Mononuclear cell (primary cell): ENCODE measurements around the gene SFTPD. TPM values are rescaled to one million over a fixed set of nuclear protein-coding genes. Genes with fewer than 3 reads are reported as not detected.

Experiments used
- H3K27me3 ChIP-seq: 2 replicates; pipeline ENCODE4 v1.6.0; 2011; ENCODE audit warnings: low read length, control low read depth; ENCODE audit not compliant: insufficient read depth
- H3K4me1 ChIP-seq: 2 replicates; pipeline ENCODE4 v1.5.1; 2011; ENCODE audit warnings: mild to moderate bottlenecking, low read length, control low read depth; ENCODE audit not compliant: insufficient read depth
- H3K4me3 ChIP-seq: 2 replicates; pipeline ENCODE4 v1.5.1; 2011; ENCODE audit warnings: mild to moderate bottlenecking, low read length, moderate library complexity
- H3K9me3 ChIP-seq: 2 replicates; pipeline ENCODE4 v1.5.1; 2011; ENCODE audit warnings: low read depth, mild to moderate bottlenecking, control low read depth, low read length
- total RNA-seq: library from RNA; depleted of rRNA; stranded (reverse); fragments of >200 nt; gene quantifications from one replicate; pipeline ENCODE4 v1.2.3, GENCODE V29; 2012

Gene SFTPD
- total RNA-seq, 1 donor: not detected

- Histone ChIP-seq H3K27me3 (peaks cover 44% of the 10 kb centered on the region), H3K4me3 (no peak overlapping the region), H3K4me1 (peaks cover 7% of the 10 kb centered on the region), H3K9me3 (no peaks in the 10 kb centered on the region)
Observed at GRCh38 chr10:79979310-79979975, 30.5 kb upstream of the SFTPD start.

DNA sequence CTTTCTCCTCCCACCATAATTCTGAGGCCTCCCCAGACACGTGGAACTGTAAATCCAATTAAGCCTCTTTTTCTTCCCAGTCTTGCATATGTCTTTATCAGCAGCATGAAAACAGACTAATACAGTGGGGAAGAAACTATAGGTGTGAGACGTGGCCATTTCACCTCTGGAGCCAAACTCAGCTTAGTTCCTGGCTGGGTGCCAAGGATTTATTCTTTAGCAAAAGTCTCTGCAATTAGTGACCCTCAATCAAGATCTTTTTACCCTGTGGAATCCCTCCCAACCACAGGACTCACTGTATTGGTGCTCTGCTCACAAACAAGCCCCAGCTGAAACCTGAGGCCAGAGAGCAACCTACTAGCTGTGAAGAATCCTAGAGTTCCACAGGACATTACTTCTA is 28.1 kb upstream of the SFTPD start:
- H3K4me1 ChIP-seq: no peaks in the 10 kb centered on the region
- no peak overlapping the region for H3K4me3 ChIP-seq
- peaks cover 32% of the 10 kb centered on the region for H3K27me3 ChIP-seq
- H3K9me3 ChIP-seq: no peaks in the 10 kb centered on the region

- Histone ChIP-seq H3K4me3 (no peak overlapping the region), H3K4me1 (no peaks in the 10 kb centered on the region), H3K9me3 (peaks cover 5% of the 10 kb centered on the region), H3K27me3 (no peaks in the 10 kb centered on the region)
Observed at GRCh38 chr10:79970062-79970461, 21.2 kb upstream of the SFTPD start.

DNA sequence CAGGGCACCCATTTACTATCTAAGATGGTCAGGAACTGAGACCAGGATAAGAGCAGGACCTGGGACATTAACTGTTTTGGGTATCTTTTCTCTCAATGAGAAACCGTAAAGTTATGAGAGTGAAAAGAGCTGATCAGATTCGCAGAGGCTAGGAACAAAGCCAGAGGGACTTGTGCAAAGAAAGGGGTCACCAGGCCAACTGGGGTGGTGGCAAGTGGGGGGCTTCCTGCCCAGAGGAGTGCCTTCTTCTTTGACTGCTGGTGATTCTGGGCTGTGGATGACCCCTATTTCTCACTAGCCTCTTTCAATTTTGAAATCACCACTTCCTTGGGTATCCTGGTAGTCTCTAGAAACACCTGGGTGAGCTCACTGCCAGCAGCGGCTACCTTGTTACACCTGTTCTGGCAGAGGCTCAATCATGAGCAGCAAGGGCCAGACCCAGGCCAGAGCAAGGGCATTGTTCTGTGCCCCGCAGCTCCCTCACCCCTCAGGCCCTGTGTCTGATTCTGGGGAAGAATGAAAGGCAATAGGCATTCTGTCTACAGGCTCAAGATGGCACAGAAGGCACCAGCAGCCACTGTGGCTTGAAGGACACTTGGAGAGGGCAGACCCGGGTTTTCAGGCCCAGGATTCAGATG is 999 bp downstream of the SFTPD start:
- H3K4me3 ChIP-seq: no peak overlapping the region
- peaks cover under 1% of the 10 kb centered on the region for H3K9me3 ChIP-seq
- peaks cover 13% of the 10 kb centered on the region for H3K4me1 ChIP-seq
- H3K27me3 ChIP-seq: no peaks in the 10 kb centered on the region

DNA sequence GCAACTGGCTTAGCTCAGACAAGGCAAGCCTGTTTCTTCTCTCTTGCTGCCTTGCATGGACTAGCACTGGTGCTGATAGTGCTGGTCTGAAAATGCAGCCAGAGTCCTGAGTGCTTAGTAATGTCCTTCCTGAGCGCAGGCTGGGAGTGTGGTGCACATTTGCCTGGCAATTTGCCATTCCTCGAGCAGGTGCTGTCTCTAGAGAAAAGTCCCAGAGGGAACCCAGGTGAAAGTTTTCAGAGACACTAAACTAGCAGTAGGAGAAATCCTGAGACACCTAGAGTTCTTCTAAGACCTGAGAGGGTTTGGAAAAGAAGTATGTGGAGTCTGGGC is 1.9 kb downstream of the SFTPD start:
- no peaks in the 10 kb centered on the region for H3K27me3 ChIP-seq
- H3K4me1 ChIP-seq: peaks cover 13% of the 10 kb centered on the region
- H3K9me3 ChIP-seq: no peaks in the 10 kb centered on the region
- no peak overlapping the region for H3K4me3 ChIP-seq

GRCh38 chr10:79946271-79947082 is 2.4 kb downstream of the SFTPD start:
- H3K27me3 ChIP-seq: no peaks in the 10 kb centered on the region
- H3K4me3 ChIP-seq: no peak overlapping the region
- H3K9me3 ChIP-seq: no peaks in the 10 kb centered on the region
- H3K4me1 ChIP-seq: peaks cover 13% of the 10 kb centered on the region

DNA sequence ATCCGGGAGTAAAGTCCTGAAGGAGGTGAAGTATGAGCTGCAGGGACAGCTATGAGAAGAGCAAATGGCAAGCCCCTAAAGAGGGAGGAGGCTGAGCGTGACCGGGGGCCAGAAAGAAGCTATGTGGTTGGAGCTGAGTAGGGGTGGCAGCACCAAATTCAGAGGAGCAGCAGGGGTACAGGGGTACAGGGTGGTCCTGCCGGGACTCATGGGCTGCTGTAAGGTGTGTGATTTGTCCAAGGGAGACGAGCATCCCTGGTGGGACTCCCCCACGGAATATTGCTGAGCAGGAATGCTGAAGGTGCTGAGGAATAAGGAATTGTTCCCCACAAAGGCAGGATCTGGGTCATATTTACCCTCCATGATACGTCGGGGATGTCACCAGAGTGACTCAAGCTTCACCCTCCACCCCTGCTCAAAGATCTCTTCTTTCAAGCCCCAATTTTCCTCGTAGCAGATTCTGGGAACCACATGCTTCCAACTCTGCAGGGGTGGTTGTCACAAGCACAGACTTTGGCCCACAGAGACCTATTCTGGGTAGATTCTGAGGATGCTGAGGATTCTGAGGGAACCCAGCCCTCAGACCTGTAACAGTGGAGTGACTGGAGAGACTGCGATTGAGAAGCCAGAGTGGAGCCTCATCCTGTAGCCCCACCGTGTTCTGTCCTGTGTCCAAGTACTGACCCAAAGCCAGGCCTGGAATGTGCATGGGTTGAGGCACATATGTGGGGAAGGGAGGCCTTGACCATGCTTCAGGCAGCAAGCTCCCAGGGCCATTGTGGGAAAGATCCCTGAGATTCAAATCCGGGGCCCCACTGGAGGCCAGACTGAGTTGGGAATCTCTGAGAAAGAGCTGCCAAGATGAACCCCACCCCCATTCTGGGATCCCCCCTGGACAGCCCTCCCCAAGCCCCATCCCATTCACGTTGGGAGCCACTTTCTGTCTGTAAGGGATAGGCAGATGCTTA is 4.2 kb downstream of the SFTPD start:
- H3K4me3 ChIP-seq: no peak overlapping the region
- H3K27me3 ChIP-seq: no peaks in the 10 kb centered on the region
- H3K9me3 ChIP-seq: no peaks in the 10 kb centered on the region
- H3K4me1 ChIP-seq: peaks cover 23% of the 10 kb centered on the region

DNA sequence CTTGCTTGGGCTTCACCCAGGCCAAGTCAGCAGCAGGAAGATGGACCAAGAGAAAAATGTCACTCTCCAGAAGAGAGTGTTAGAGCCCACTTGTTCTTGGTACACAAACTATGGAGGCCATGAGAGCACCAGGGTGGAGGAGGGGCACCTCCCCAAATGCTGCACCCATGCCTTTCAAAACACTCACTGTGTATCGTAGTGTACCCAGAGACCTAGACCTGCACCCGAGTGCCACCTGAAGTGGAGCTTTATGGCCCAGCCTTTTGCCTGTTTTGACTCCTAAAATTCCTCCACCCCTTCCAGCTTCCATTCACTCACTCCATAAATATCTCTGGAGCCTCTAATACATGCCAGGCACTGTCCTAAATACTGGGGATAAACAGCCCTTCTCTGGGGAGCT is 5.0 kb downstream of the SFTPD start:
- Histone ChIP-seq H3K4me1 (peaks cover 23% of the 10 kb centered on the region), H3K4me3 (no peak overlapping the region), H3K9me3 (no peaks in the 10 kb centered on the region), H3K27me3 (no peaks in the 10 kb centered on the region)

DNA sequence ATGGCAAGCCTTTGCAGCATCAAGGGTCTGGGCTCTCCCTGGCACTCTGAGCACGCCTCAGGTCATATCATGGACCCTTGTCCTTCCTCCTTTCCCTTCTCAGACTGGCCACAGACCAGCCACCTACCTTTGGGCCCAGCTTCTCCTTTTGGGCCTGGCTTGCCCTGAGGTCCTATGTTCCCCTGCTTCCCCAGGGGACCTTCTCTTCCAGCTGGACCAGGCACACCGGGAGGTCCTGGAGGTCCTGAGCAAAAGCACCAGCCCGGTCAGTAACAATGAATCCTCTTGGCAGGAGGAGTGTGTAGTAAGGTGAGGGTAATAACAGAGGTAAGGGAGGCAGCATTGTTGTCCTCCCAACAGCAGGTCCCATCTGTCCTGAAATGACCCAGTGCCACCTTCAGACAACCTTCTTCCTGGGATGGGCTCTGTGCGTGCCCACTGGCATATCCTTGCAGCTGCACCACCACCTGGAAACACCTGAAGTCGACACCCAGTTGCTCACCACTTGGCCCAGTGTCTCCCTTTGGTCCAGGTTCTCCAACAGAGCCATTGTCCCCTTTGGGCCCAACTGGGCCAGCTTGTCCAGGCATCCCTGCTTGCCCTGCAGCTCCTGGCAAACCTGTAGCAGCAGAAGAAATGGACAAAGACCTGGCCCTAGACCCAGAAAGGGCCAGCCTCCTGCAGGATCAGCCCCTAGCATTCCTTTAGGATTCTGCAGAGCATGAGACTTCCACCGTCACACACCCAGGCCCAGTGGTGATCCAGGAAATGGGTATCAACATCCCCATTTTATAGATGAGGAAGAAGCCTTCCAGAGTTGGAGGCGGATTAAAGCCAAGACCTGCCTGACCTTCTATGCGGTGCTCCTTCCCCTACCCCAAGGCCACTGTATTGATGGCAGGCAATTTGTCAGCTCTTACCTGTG is 6.4 kb downstream of the SFTPD start:
- no peak overlapping the region for H3K4me3 ChIP-seq
- H3K4me1 ChIP-seq: peaks cover 31% of the 10 kb centered on the region
- H3K27me3 ChIP-seq: no peaks in the 10 kb centered on the region
- H3K9me3 ChIP-seq: no peaks in the 10 kb centered on the region

DNA sequence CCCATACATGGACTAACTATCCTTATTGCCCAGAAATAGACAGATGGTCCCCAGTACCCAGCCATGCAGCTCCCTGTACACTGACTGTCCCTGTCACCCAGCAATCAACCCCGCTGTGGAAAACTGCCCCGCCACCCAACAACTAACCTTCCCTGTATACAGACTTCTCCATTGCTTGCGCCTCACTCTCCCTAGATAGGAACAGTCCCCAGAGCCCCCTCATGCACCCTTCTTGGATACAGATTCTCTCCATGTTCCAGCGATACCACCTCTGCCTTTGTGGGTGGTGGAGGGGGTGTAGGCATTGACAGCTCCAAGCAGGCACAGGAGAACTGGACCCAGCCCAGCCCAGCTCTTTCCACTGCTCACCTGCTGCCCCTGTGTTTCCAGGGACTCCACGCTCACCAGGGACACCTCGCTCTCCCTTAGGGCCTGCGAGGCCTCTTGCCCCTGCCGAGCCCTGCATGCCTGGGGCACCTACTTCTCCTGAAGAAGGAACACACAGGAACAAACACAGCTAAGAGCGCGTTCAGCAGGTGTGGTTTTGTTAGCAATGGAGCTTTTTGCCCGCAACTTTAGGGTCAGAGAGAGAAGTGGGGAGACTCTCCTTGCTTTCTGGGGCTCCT is 7.2 kb downstream of the SFTPD start:
- no peaks in the 10 kb centered on the region for H3K9me3 ChIP-seq
- H3K4me1 ChIP-seq: peaks cover 39% of the 10 kb centered on the region
- H3K4me3 ChIP-seq: no peak overlapping the region
- no peaks in the 10 kb centered on the region for H3K27me3 ChIP-seq

- H3K27me3 ChIP-seq: no peaks in the 10 kb centered on the region
- H3K4me1 ChIP-seq: peaks cover 43% of the 10 kb centered on the region
- H3K4me3 ChIP-seq: no peak overlapping the region
- H3K9me3 ChIP-seq: no peaks in the 10 kb centered on the region
Observed at GRCh38 chr10:79941146-79941545, 7.8 kb downstream of the SFTPD start.

DNA sequence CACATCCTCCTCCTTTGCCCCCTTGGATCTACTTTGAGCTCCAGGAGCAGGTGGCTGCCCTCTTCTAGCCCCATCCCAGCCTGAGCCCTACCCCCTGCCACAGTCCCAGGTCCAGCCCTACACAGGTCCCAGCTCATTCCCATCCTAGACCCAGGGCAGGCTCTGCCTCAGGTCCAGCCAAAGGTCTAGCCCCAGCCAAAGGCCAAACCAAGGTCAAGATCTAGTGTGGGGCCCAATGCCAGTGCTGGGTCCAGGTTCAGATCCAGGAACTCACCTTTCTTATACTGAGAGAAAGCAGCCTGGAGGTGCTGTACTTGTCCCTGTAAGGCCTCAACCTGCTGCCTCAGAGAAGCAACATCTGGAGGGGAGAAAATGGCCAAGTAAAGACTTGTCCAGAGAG is 8.5 kb downstream of the SFTPD start:
- Histone ChIP-seq H3K27me3 (no peaks in the 10 kb centered on the region), H3K4me3 (no peak overlapping the region), H3K4me1 (peaks cover 43% of the 10 kb centered on the region), H3K9me3 (no peaks in the 10 kb centered on the region)

- H3K27me3 ChIP-seq: no peaks in the 10 kb centered on the region
- no peak overlapping the region for H3K4me3 ChIP-seq
- H3K9me3 ChIP-seq: no peaks in the 10 kb centered on the region
- H3K4me1 ChIP-seq: peaks cover 43% of the 10 kb centered on the region
Observed at GRCh38 chr10:79939969-79940368, 8.9 kb downstream of the SFTPD start.
